Left lung (tissue), 14 donors: ENCODE measurements around the gene PLAC8L1. TPM values are rescaled to one million over a fixed set of nuclear protein-coding genes. Genes with fewer than 3 reads are reported as not detected.

Source experiments
- ATAC-seq: fragments of 200-7000 bp; cut with Tn5 transposase; one replicate; pipeline ENCODE4 v1.9.1; 2020; ENCODE audit warnings: moderate library complexity
- DNase-seq, 4 donors: peaks; one replicate each; pipeline ENCODE4 v3.0.0-alpha.2; 2013 to 2020
- H3K27ac ChIP-seq, 2 donors: fragments of 200-600 bp; sonication (generic) in 1 of 2; one replicate each; pipeline versions ENCODE4 v1.5.0 to v1.8.0; 2020 to 2021
- H3K27me3 ChIP-seq, 2 donors: fragments of 200-600 bp; sonication (generic) in 1 of 2; one replicate each; pipeline versions ENCODE4 v1.5.0 to v1.8.0; 2020 to 2021
- H3K36me3 ChIP-seq, 2 donors: fragments of 200-600 bp; sonication (generic) in 1 of 2; one replicate each; pipeline versions ENCODE4 v1.5.0 to v1.8.0; 2020 to 2021
- H3K4me1 ChIP-seq, 2 donors: fragments of 200-600 bp; one replicate each; pipeline ENCODE4 v1.8.0; 2021
- H3K4me3 ChIP-seq, 2 donors: fragments of 200-600 bp; sonication (generic) in 1 of 2; one replicate each; pipeline versions ENCODE4 v1.5.0 to v1.8.0; 2020 to 2021; ENCODE audit warnings: mild to moderate bottlenecking in 1 of 2
- H3K9me3 ChIP-seq, 2 donors: fragments of 200-600 bp; sonication (generic) in 1 of 2; one replicate each; pipeline versions ENCODE4 v1.5.0 to v1.8.0; 2020 to 2021
- CTCF ChIP-seq, 2 donors: fragments of 200-600 bp; sonication (generic) in 1 of 2; IDR thresholded peaks; one replicate each; pipeline versions ENCODE4 v1.5.0 to v1.8.0; 2021; ENCODE audit warnings: antibody characterized with exemption in 2 of 2
- intact Hi-C, 2 donors: fragments of 100-400 bp; cut with DNase I; formaldehyde crosslinking; loops; one replicate each; pipeline versions ENCODE4 v1.11.2 to v1.14.2; 2022
- long read RNA-seq, 12 donors: library from polyadenylated mRNA in 2 of 12; unstranded in 2 of 12; transcript quantifications; one replicate each; pipeline ENCODE4 v2.0.0 and lab custom pipeline, GENCODE V29; 2019 to 2026
- polyA plus RNA-seq, 6 donors: library from polyadenylated mRNA; unstranded; fragments of 120-200 nt; gene quantifications; one replicate each; pipeline ENCODE4 v1.2.1, GENCODE V29; 2013; ENCODE audit not compliant: insufficient read length in 6 of 6
- total RNA-seq, 2 donors: library from RNA; stranded (reverse); fragmentation: NEBNext Ultra II Directional; extraction: Animal tissue kit (Norgen Biotek cat#: 25700); gene quantifications; one replicate each; pipeline ENCODE4 v1.2.1, GENCODE V29; 2021
- donor health status: DM: no; HTN: yes; CAD: no.
- donor health status: DM: no; HTN: no; CAD: no.

PLAC8L1 gene
- under 1 TPM in 1 of 2 donors, not detected in 1; 0.47 TPM for total RNA-seq
- 1 to 10 TPM in 3 of 6 donors, under 1 TPM in 3; 0.52 to 1.8 (median 0.99) TPM for polyA plus RNA-seq
- long read RNA-seq, donor 1 = 0 reads
- long read RNA-seq, donor 2 = 0 reads
- long read RNA-seq, donor 3 = 0 reads
- long read RNA-seq, donor 4 = 0 reads
- long read RNA-seq, donor 5 = 0 reads
- long read RNA-seq, donor 6 = 0 reads
- long read RNA-seq, donor 7 = 0 reads
- long read RNA-seq, donor 8 = 0 reads
- long read RNA-seq, donor 9 = 0 reads
- long read RNA-seq, donor 10 = 0 reads
- long read RNA-seq, donor 11 = 0 reads
- long read RNA-seq, donor 12 = 0 reads

- Histone ChIP-seq H3K9me3 (no peaks in the 10 kb centered on the region), H3K4me3 (no peak within 1 kb of the TSS), H3K27ac (no peak within 1 kb of the TSS), H3K27me3 (no peaks in the 10 kb centered on the region), H3K4me1 (no peaks in the 10 kb centered on the region), H3K36me3 (peaks cover 0 to 7% of the 10 kb centered on the region in 2 donors)
- no peak for TF ChIP-seq CTCF (IDR thresholded peaks at IDR 0.05)
- intact Hi-C loops = no loop called here
- DNase-seq (no peak), ATAC-seq (no peak)
Observed at GRCh38 chr5:146105477-146105876, at the start of gene PLAC8L1. TSS of gene PLAC8L1 (minus strand) at chr5:146105577. CDS start at chr5:146104311, 1,266 bp downstream.

- Histone ChIP-seq H3K9me3 (no peaks in the 10 kb centered on the region), H3K4me1 (no peaks in the 10 kb centered on the region), H3K4me3 (no peak overlapping the region), H3K36me3 (peaks cover 0 to 99% of the 10 kb centered on the region in 2 donors), H3K27me3 (no peaks in the 10 kb centered on the region), H3K27ac (no peak overlapping the region)
- intact Hi-C loops = no loop called here
- ATAC-seq = no peak
- TF ChIP-seq CTCF (IDR thresholded peaks at IDR 0.05) = no peak
- DNase-seq = no peak
Observed at GRCh38 chr5:146151970-146152369, 46.6 kb upstream of the PLAC8L1 start.

GRCh38 chr5:146137967-146138403 lies 32.6 kb upstream of the PLAC8L1 start:
- intact Hi-C loops = no loop called here
- no peaks in the 10 kb centered on the region for H3K4me1 ChIP-seq
- no peaks in the 10 kb centered on the region for H3K27me3 ChIP-seq
- peaks cover 0 to 90% of the 10 kb centered on the region in 2 donors for H3K36me3 ChIP-seq
- H3K9me3 ChIP-seq = no peaks in the 10 kb centered on the region
- H3K4me3 ChIP-seq = no peak overlapping the region
- ATAC-seq = peak; percentile 90
- no peak for TF ChIP-seq CTCF (IDR thresholded peaks at IDR 0.05)
- peak in 3 of 4 donors; percentile 21 to 76 (median 48) for DNase-seq
- no peak overlapping the region for H3K27ac ChIP-seq

- no peaks in the 10 kb centered on the region for H3K4me1 ChIP-seq
- H3K4me3 ChIP-seq = no peak overlapping the region
- peak; percentile 20 to 55 for TF ChIP-seq CTCF (IDR thresholded peaks at IDR 0.05)
- no peaks in the 10 kb centered on the region for H3K27me3 ChIP-seq
- no peak overlapping the region for H3K27ac ChIP-seq
- DNase-seq = peak in 2 of 4 donors; percentile 18 to 34
- intact Hi-C loops = no loop called here
- no peaks in the 10 kb centered on the region for H3K9me3 ChIP-seq
- peaks cover 0 to 87% of the 10 kb centered on the region in 2 donors for H3K36me3 ChIP-seq
- ATAC-seq = peak; percentile 33
Observed at GRCh38 chr5:146130440-146131045, 25.2 kb upstream of the PLAC8L1 start.

GRCh38 chr5:146126068-146126467 lies 20.7 kb upstream of the PLAC8L1 start:
- no peaks in the 10 kb centered on the region for H3K4me1 ChIP-seq
- H3K27me3 ChIP-seq = no peaks in the 10 kb centered on the region
- no peak for DNase-seq
- ATAC-seq = no peak
- no peak overlapping the region for H3K27ac ChIP-seq
- no peak for TF ChIP-seq CTCF (IDR thresholded peaks at IDR 0.05)
- peaks cover 0 to 88% of the 10 kb centered on the region in 2 donors for H3K36me3 ChIP-seq
- no peaks in the 10 kb centered on the region for H3K9me3 ChIP-seq
- H3K4me3 ChIP-seq = no peak overlapping the region
- intact Hi-C loops = no loop called here
